PC-9 (cell line): ENCODE results near the gene FGF14. TPM values are rescaled to one million over a fixed set of nuclear protein-coding genes. Genes with fewer than 3 reads are reported as not detected.
"Not testable (repeated sequence)": the region's sequence is repeated elsewhere in the genome, so short reads cannot be mapped to it uniquely, and the experiment has no call there.

Experiments used
- BruUV-seq: library from RNA; stranded (reverse); fragments of 400-500 nt; replicated peaks from 2 replicates; lab custom pipeline; 2021; lab: Mats Ljungman, UMichigan
- CTCF ChIA-PET: fragments of 300-600 bp; sonication (Branson Sonifier 250); formaldehyde crosslinking; loops from one replicate; lab custom pipeline; 2022; ENCODE audit warnings: antibody characterized with exemption; lab: Charles Lee
- POLR2A ChIA-PET: fragments of 300-600 bp; sonication (Branson Sonifier 250); formaldehyde crosslinking; loops from one replicate; lab custom pipeline; 2022; ENCODE audit warnings: antibody characterized with exemption; ENCODE audit not compliant: unreplicated experiment; lab: Charles Lee
- DNase-seq, 2 experiments: peaks; one replicate each; pipeline versions ENCODE4 v3.0.0 to v3.0.0-alpha.2; 2015 to 2022; ENCODE audit warnings: mixed read lengths in 1 of 2
- H2AFZ ChIP-seq: fragments of 200-600 bp; sonication (generic); 2 replicates; pipeline ENCODE4 v1.8.1; 2017; ENCODE audit warnings: antibody characterized with exemption
- H3F3A ChIP-seq: fragments of 200-600 bp; sonication (generic); 2 replicates; pipeline ENCODE4 v1.8.1; 2017; ENCODE audit warnings: antibody characterized with exemption, mild to moderate bottlenecking, low read depth; ENCODE audit not compliant: insufficient read depth
- H3K27ac ChIP-seq: fragments of 200-600 bp; sonication (generic); 2 replicates; pipeline ENCODE4 v1.6.1; 2016; ENCODE audit warnings: mixed run types
- H3K27me3 ChIP-seq: fragments of 200-600 bp; sonication (generic); 2 replicates; pipeline ENCODE4 v1.6.1; 2016; ENCODE audit warnings: low read depth, mixed run types; ENCODE audit not compliant: insufficient read depth
- H3K36me3 ChIP-seq: fragments of 200-600 bp; sonication (generic); 2 replicates; pipeline ENCODE4 v1.6.1; 2016; ENCODE audit warnings: low read depth, mixed run types
- H3K4me1 ChIP-seq: fragments of 200-600 bp; sonication (generic); replicated peaks from 2 replicates; pipeline ENCODE4 v1.6.1; 2016; ENCODE audit warnings: mixed run types; ENCODE audit not compliant: insufficient read depth
- H3K4me2 ChIP-seq: fragments of 200-600 bp; sonication (generic); 2 replicates; pipeline ENCODE4 v1.6.1; 2017; ENCODE audit warnings: mixed run types
- H3K4me3 ChIP-seq: fragments of 200-600 bp; sonication (generic); 2 replicates; pipeline ENCODE4 v1.6.1; 2016; ENCODE audit warnings: mixed run types
- H3K79me2 ChIP-seq: fragments of 200-600 bp; sonication (generic); 2 replicates; pipeline ENCODE4 v1.6.1; 2017; ENCODE audit warnings: low read depth, mixed run types
- H3K9me2 ChIP-seq: fragments of 200-600 bp; sonication (generic); 2 replicates; pipeline ENCODE4 v1.8.1; 2017; ENCODE audit warnings: mild to moderate bottlenecking; ENCODE audit not compliant: insufficient read depth
- H3K9me3 ChIP-seq: fragments of 200-600 bp; sonication (generic); 2 replicates; pipeline ENCODE4 v1.8.1; 2016; ENCODE audit warnings: low read depth; ENCODE audit not compliant: insufficient read depth
- H4K20me1 ChIP-seq: fragments of 200-600 bp; sonication (generic); 2 replicates; pipeline ENCODE4 v1.8.1; 2017; ENCODE audit not compliant: insufficient read depth
- EZH2 ChIP-seq: fragments of 200-600 bp; sonication (generic); IDR thresholded peaks from 2 replicates; pipeline ENCODE4 v1.8.0; 2017; ENCODE audit warnings: antibody characterized with exemption, low read depth
- intact Hi-C: fragments of 100-400 bp; cut with micrococcal nuclease; formaldehyde crosslinking; loops from one replicate; pipeline ENCODE4 v1.10.0; 2022; ENCODE audit not compliant: unreplicated experiment
- total RNA-seq: library from RNA; stranded (reverse); gene quantifications from 2 replicates; pipeline ENCODE4 v1.2.3, GENCODE V29; 2021
- TF ChIP-seq, protein P1 (sequence below): fragments of 200-600 bp; sonication (generic); conservative IDR thresholded peaks from 2 replicates; pipeline ENCODE4 v1.6.1; 2017; ENCODE audit warnings: mixed run types, antibody characterized with exemption, mild to moderate bottlenecking, moderate library complexity

Gene FGF14
- total RNA-seq, 1 experiment from 2014 or later: not detected

DNA sequence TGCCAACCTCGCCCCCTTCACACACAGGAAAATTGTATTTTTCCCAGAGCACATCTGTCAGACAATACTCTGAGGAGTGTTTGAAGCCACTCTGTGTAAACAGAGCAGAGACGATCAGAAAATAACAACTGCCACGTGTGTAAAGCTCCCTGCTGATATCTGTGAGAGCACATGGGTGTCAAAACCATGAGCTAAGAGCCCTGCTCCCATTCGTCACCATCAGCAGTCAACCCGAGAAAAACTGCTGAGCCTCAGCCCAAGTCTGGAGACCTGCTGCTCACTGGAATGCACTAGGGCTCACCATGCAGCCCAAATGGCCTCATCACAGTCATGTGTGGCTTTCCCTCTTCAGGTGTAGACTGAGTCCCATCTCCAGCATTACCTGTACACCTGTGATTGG is 304.1 kb downstream of the FGF14 start:
- no peak for DNase-seq
- Histone ChIP-seq H3K9me3 (no peaks in the 10 kb centered on the region), H3K4me3 (no peak overlapping the region), H3K27ac (no peak overlapping the region), H3F3A (no peaks in the 10 kb centered on the region), H3K4me1 (no peaks in the 10 kb centered on the region), H2AFZ (no peak overlapping the region), H3K36me3 (no peaks in the 10 kb centered on the region), H3K79me2 (no peaks in the 10 kb centered on the region), H3K4me2 (no peak overlapping the region), H4K20me1 (no peaks in the 10 kb centered on the region), H3K27me3 (no peaks in the 10 kb centered on the region), H3K9me2 (no peaks in the 10 kb centered on the region)
- intact Hi-C loops: no loop called here
- no peak for TF ChIP-seq EZH2
- TF ChIP-seq, protein P1, sequence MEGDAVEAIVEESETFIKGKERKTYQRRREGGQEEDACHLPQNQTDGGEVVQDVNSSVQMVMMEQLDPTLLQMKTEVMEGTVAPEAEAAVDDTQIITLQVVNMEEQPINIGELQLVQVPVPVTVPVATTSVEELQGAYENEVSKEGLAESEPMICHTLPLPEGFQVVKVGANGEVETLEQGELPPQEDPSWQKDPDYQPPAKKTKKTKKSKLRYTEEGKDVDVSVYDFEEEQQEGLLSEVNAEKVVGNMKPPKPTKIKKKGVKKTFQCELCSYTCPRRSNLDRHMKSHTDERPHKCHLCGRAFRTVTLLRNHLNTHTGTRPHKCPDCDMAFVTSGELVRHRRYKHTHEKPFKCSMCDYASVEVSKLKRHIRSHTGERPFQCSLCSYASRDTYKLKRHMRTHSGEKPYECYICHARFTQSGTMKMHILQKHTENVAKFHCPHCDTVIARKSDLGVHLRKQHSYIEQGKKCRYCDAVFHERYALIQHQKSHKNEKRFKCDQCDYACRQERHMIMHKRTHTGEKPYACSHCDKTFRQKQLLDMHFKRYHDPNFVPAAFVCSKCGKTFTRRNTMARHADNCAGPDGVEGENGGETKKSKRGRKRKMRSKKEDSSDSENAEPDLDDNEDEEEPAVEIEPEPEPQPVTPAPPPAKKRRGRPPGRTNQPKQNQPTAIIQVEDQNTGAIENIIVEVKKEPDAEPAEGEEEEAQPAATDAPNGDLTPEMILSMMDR: no peak
- no TSS peak for BruUV-seq
- ChIA-PET CTCF (no interaction called here), POLR2A (no interaction called here)

DNA sequence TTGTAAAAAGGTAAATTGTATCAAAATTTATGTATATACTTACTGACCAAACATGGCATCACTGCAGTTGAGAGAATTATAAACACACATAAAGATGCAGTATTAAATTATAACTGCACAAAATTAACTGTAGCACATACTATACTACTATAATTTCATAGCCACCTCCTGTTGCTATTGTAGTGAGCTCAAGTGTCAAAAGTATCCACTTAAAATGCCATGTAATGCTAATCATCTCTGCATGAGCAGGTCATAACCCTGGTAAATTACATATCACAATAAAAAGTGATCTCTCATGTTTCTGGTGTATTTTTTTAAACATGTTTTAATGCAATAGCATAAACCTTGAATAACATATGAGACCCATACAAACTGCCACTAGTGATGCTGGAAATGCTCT is 308.6 kb downstream of the FGF14 start:
- BruUV-seq, H3F3A ChIP-seq, DNase-seq, CTCF ChIA-PET, H3K4me2 ChIP-seq, H3K36me3 ChIP-seq, intact Hi-C loops, H3K9me3 ChIP-seq, H3K79me2 ChIP-seq, H4K20me1 ChIP-seq, POLR2A ChIA-PET, H2AFZ ChIP-seq, H3K4me3 ChIP-seq, H3K9me2 ChIP-seq, H3K4me1 ChIP-seq, H3K27me3 ChIP-seq, H3K27ac ChIP-seq: not testable (repeated sequence)

DNA sequence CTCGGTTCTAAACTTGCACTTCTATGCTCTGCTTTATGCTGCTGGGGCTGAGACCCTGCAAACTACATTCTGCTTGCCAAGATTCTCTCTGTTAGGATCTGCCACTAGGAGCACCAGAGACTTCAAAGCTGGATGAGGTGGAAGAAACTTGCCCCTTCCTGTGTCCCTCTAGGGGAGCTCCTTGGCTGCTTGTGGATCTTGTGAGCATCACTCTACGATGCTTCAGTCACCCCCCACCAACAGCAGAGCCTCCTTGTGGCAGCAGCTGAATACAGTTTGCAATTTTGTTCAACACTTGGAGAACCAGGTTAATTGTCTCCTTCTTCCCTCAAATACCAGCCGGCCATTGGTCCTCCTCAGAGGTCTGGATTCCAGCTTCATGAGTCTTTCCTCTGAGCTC is 310.6 kb downstream of the FGF14 start:
- no peaks in the 10 kb centered on the region for H3K9me3 ChIP-seq
- H3K27me3 ChIP-seq: peaks cover 5% of the 10 kb centered on the region; the same call in 1 of the 2 replicates
- H3K9me2 ChIP-seq: no peaks in the 10 kb centered on the region
- no peaks in the 10 kb centered on the region for H3K79me2 ChIP-seq
- H3K4me3 ChIP-seq: no peak overlapping the region
- POLR2A ChIA-PET: no interaction called here
- CTCF ChIA-PET: no interaction called here
- H3F3A ChIP-seq: no peaks in the 10 kb centered on the region
- no peaks in the 10 kb centered on the region for H3K4me1 ChIP-seq
- BruUV-seq: no TSS peak
- intact Hi-C loops: no loop called here
- no peak for DNase-seq
- H3K27ac ChIP-seq: no peak overlapping the region
- TF ChIP-seq, protein P1: no peak
- TF ChIP-seq EZH2: no peak
- H4K20me1 ChIP-seq: no peaks in the 10 kb centered on the region
- H3K4me2 ChIP-seq: no peak overlapping the region
- H2AFZ ChIP-seq: no peak overlapping the region
- no peaks in the 10 kb centered on the region for H3K36me3 ChIP-seq

DNA sequence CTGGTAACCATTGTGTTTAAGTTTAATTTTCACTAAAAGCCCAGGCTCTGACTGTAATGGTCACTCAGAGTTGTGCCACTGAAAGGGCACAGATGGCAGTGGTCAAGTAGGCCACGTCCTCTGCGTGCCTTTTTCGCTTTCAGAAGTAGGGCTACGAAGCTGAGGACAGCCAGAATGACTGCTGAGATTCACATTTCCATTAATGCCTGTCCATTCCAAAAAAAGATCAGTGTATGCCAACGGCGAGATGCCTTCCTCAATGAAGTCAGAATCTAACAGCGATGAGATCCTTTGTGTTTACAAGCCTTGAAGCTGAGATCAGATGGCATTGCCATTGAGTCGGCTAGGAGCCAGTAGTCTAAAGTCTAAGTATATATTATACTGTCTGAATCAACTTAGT is 311.3 kb downstream of the FGF14 start:
- Histone ChIP-seq H3K27ac (no peak overlapping the region), H3K9me2 (no peaks in the 10 kb centered on the region), H4K20me1 (no peaks in the 10 kb centered on the region), H3K4me3 (no peak overlapping the region), H3K27me3 (peaks cover 5% of the 10 kb centered on the region; the same call in 1 of the 2 replicates), H3K4me2 (no peak overlapping the region), H3K9me3 (no peaks in the 10 kb centered on the region), H3K36me3 (no peaks in the 10 kb centered on the region), H3K4me1 (no peaks in the 10 kb centered on the region), H3K79me2 (no peaks in the 10 kb centered on the region), H3F3A (no peaks in the 10 kb centered on the region), H2AFZ (no peak overlapping the region)
- no peak for DNase-seq
- no peak for TF ChIP-seq EZH2
- TF ChIP-seq, protein P1: no peak
- POLR2A ChIA-PET: no interaction called here
- intact Hi-C loops: no loop called here
- CTCF ChIA-PET: no interaction called here
- BruUV-seq: no TSS peak
